HG03354 (cell line): ENCODE data around the gene AHNAK2.
"Not testable (repeated sequence)": the region's sequence is repeated elsewhere in the genome, so short reads cannot be mapped to it uniquely, and the experiment has no call there.

Source experiments
- ATAC-seq: cut with Tn5 transposase; IDR thresholded peaks from one replicate; pipeline ENCODE4 v1.9.1; 2021; ENCODE audit warnings: mild to moderate bottlenecking; ENCODE audit not compliant: unreplicated experiment, poor library complexity, severe bottlenecking

AHNAK2 gene

GRCh38 chr14:104957146-104958113 lies 20.7 kb downstream of the AHNAK2 start:
- no peak for ATAC-seq

- ATAC-seq, result no peak
Observed at GRCh38 chr14:104956290-104956890, 21.8 kb downstream of the AHNAK2 start.

GRCh38 chr14:104955396-104955770 lies 22.8 kb downstream of the AHNAK2 start:
- no peak for ATAC-seq

- no peak for ATAC-seq
Observed at GRCh38 chr14:104954746-104955395, 23.3 kb downstream of the AHNAK2 start.

- ATAC-seq, result no peak
Observed at GRCh38 chr14:104953896-104954656, 24.1 kb downstream of the AHNAK2 start.

GRCh38 chr14:104953097-104953496 lies 25.1 kb downstream of the AHNAK2 start:
- ATAC-seq, result no peak

GRCh38 chr14:104951863-104952657 lies 26.1 kb downstream of the AHNAK2 start:
- ATAC-seq, result not testable (repeated sequence)

GRCh38 chr14:104950701-104951100 lies 27.5 kb downstream of the AHNAK2 start:
- ATAC-seq, result not testable (repeated sequence)

- no peak for ATAC-seq
Observed at GRCh38 chr14:104950021-104950420, 28.2 kb downstream of the AHNAK2 start.

- ATAC-seq, result not testable (repeated sequence)
Observed at GRCh38 chr14:104949406-104949955, 28.7 kb downstream of the AHNAK2 start.

GRCh38 chr14:104948736-104949031 lies 29.5 kb downstream of the AHNAK2 start:
- no peak for ATAC-seq

GRCh38 chr14:104947881-104948735 lies 30.1 kb downstream of the AHNAK2 start:
- not testable (repeated sequence) for ATAC-seq

- not testable (repeated sequence) for ATAC-seq
Observed at GRCh38 chr14:104947201-104947600, 31.0 kb downstream of the AHNAK2 start.

- not testable (repeated sequence) for ATAC-seq
Observed at GRCh38 chr14:104945986-104946965, 31.9 kb downstream of the AHNAK2 start.

- ATAC-seq, result not testable (repeated sequence)
Observed at GRCh38 chr14:104945266-104945665, 32.9 kb downstream of the AHNAK2 start.

GRCh38 chr14:104944436-104945205 lies 33.6 kb downstream of the AHNAK2 start:
- ATAC-seq, result not testable (repeated sequence)
